B cell (primary cell): ENCODE results near the gene FRYL. TPM values are rescaled to one million over a fixed set of nuclear protein-coding genes. Genes with fewer than 3 reads are reported as not detected.
"Not testable (repeated sequence)": the region's sequence is repeated elsewhere in the genome, so short reads cannot be mapped to it uniquely, and the experiment has no call there.

ENCODE experiments used
- ATAC-seq: fragments of 200-7000 bp; cut with Tn5 transposase; one replicate; pipeline ENCODE4 v1.10.0; 2021; ENCODE audit warnings: low read depth, mild to moderate bottlenecking, moderate number of reproducible peaks, moderate library complexity
- CTCF ChIA-PET: fragments of 350-600 bp; sonication (Branson Sonifier 250); formaldehyde crosslinking; loops from one replicate; lab custom pipeline; 2021; ENCODE audit warnings: antibody characterized with exemption, inconsistent platforms; lab: Charles Lee
- POLR2A ChIA-PET: fragments of 350-600 bp; sonication (Branson Sonifier 250); formaldehyde crosslinking; loops from one replicate; lab custom pipeline; 2021; ENCODE audit warnings: antibody characterized with exemption; lab: Charles Lee
- DNase-seq: peaks from one replicate; pipeline ENCODE4 v3.0.0; 2013
- H2AFZ ChIP-seq: 2 replicates; pipeline ENCODE4 v1.6.1; 2012; ENCODE audit warnings: mild to moderate bottlenecking, low read depth, low read length; ENCODE audit not compliant: insufficient read depth, poor library complexity, severe bottlenecking
- H3K27ac ChIP-seq, 2 donors: 1 replicate in 1 of 2; 2 replicates in 1 of 2; pipeline ENCODE4 v1.5.1; 2012 to 2013; ENCODE audit warnings: low read length in 2 of 2, mild to moderate bottlenecking in 2 of 2, moderate library complexity in 1 of 2
- H3K27me3 ChIP-seq, 4 experiments: fragments of 200-600 bp in 1 of 4; sonication (generic) in 1 of 4; replicated peaks in 1 of 4; 1 replicate in 2 of 4; 2 replicates in 2 of 4; pipeline versions ENCODE4 v1.6.1 to v1.7.0; 2013 to 2016; ENCODE audit warnings: low read length in 3 of 4, mild to moderate bottlenecking in 2 of 4, mixed read lengths in 1 of 4, moderate library complexity in 1 of 4; ENCODE audit not compliant: insufficient read depth in 4 of 4, control insufficient read depth in 3 of 4; ENCODE audit errors: control extremely low read depth in 1 of 4
- H3K36me3 ChIP-seq, 2 experiments: replicated peaks in 1 of 2; 1 replicate in 1 of 2; 2 replicates in 1 of 2; pipeline versions ENCODE4 v1.6.1 to v1.7.1; 2013; ENCODE audit warnings: low read length in 1 of 2; ENCODE audit not compliant: insufficient read depth in 2 of 2, control insufficient read depth in 1 of 2; ENCODE audit errors: control extremely low read depth in 1 of 2, extremely low read depth in 1 of 2
- H3K4me1 ChIP-seq, 2 donors: fragments of 200-600 bp in 1 of 2; sonication (generic) in 1 of 2; 1 replicate in 1 of 2; 2 replicates in 1 of 2; pipeline versions ENCODE4 v1.5.1 to v1.6.1; 2013 to 2017; ENCODE audit warnings: low read length in 2 of 2; ENCODE audit not compliant: control insufficient read depth in 2 of 2, insufficient read depth in 2 of 2
- H3K4me2 ChIP-seq: replicated peaks from 2 replicates; pipeline ENCODE3; 2012; ENCODE audit warnings: mild to moderate bottlenecking, low read depth, low read length; ENCODE audit not compliant: poor library complexity, severe bottlenecking
- H3K4me3 ChIP-seq, 5 experiments: fragments of 200-600 bp in 1 of 5; sonication (generic) in 1 of 5; 1 replicate in 3 of 5; 2 replicates in 2 of 5; pipeline versions ENCODE4 v1.5.1 to v1.7.0; 2011 to 2016; ENCODE audit warnings: low read length in 4 of 5, mild to moderate bottlenecking in 4 of 5, low read depth in 2 of 5, control low read depth in 1 of 5, moderate library complexity in 1 of 5; ENCODE audit not compliant: insufficient read depth in 1 of 5; ENCODE audit errors: control extremely low read depth in 1 of 5, extremely low read depth in 1 of 5
- H3K79me2 ChIP-seq: fragments of 200-600 bp; sonication (generic); one replicate; pipeline ENCODE4 v1.6.0; 2016; ENCODE audit warnings: low read length; ENCODE audit not compliant: control insufficient read depth, insufficient read depth
- H3K9ac ChIP-seq: fragments of 200-600 bp; sonication (generic); 2 replicates; pipeline ENCODE4 v1.6.1; 2017; ENCODE audit warnings: mild to moderate bottlenecking, low read length, moderate library complexity
- H3K9me3 ChIP-seq, 3 donors: one replicate each; pipeline versions ENCODE4 v1.6.1 to v1.7.1; 2013; ENCODE audit warnings: low read length in 2 of 3; ENCODE audit not compliant: control insufficient read depth in 2 of 3, insufficient read depth in 1 of 3; ENCODE audit errors: control extremely low read depth in 1 of 3
- H4K20me1 ChIP-seq: 2 replicates; pipeline ENCODE4 v1.6.0; 2012; ENCODE audit warnings: mild to moderate bottlenecking, low read length; ENCODE audit not compliant: insufficient read depth, control insufficient read depth, poor library complexity, severe bottlenecking
- H3K27ac Mint-ChIP-seq: one replicate; pipeline ENCODE4 v1.8.0; 2021; ENCODE audit warnings: mixed read lengths
- H3K27me3 Mint-ChIP-seq: one replicate; pipeline ENCODE4 v1.8.0; 2021; ENCODE audit warnings: mixed read lengths
- H3K4me1 Mint-ChIP-seq: one replicate; pipeline ENCODE4 v1.8.0; 2021; ENCODE audit warnings: mixed read lengths
- H3K4me3 Mint-ChIP-seq: one replicate; pipeline ENCODE4 v1.8.0; 2021; ENCODE audit warnings: mixed read lengths
- H3K9me3 Mint-ChIP-seq: one replicate; pipeline ENCODE4 v1.8.0; 2022; ENCODE audit warnings: mixed read lengths; ENCODE audit not compliant: insufficient read depth
- EZH2 ChIP-seq: IDR thresholded peaks from 2 replicates; pipeline ENCODE4 v1.6.1; 2012; ENCODE audit warnings: borderline replicate concordance, low read depth, mild to moderate bottlenecking, moderate library complexity, low read length; ENCODE audit not compliant: insufficient read depth, poor library complexity, severe bottlenecking
- WGBS: methylation state at CpG from one replicate; pipeline ENCODE4 v1.1.5; 2013; ENCODE audit warnings: missing lambda C conversion rate; ENCODE audit not compliant: insufficient coverage; 5-methylcytosine and 5-hydroxymethylcytosine counted together
- intact Hi-C: fragments of 100-400 bp; cut with micrococcal nuclease; formaldehyde crosslinking; loops from one replicate; pipeline ENCODE4 v1.10.0; 2022
- polyA plus RNA-seq: library from polyadenylated mRNA; depleted of rRNA; stranded (reverse); fragments of >200 nt; gene quantifications from 2 replicates; pipeline ENCODE4 v1.2.3, GENCODE V29; 2012
- total RNA-seq, 2 donors: library from RNA; stranded (reverse); fragments of 120-200 nt in 1 of 2; gene quantifications; 1 replicate in 1 of 2; 2 replicates in 1 of 2; pipeline versions ENCODE4 v1.2.3 to v1.2.4, GENCODE V29; 2013 to 2022
- TF ChIP-seq, protein P1 (sequence below): fragments of 200-600 bp; IDR thresholded peaks from one replicate; pipeline ENCODE4 v1.8.0; 2022; ENCODE audit warnings: antibody characterized with exemption, mild to moderate bottlenecking

FRYL gene
- total and polyA plus RNA-seq, 2 donors (not counting 1 experiment from before 2014, with no cell fraction given) = 15.5 to 138 TPM

DNA sequence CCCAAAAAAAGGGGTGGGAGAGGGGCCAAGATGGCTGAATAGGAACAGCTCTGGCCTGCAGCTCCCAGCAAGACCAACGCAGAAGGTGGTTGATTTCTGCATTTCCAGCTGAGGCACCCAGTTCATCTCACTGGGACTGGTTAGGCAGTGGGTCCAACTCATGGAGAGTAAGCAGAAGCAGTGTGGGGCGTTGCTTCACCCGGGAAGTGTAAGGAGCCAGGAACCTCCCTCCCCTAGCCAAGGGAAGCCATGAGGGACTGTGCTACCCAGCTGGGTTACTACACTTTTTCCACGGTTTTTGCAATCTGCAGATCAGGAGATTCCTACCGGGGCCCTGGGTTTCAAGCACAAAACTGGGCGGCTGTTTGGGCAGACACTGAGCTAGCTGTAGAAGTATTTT lies 36.9 kb upstream of the FRYL start:
- intact Hi-C loops = no loop called here
- Mint-ChIP-seq H3K27me3 (no peaks in the 10 kb centered on the region), H3K4me1 (peaks cover 41% of the 10 kb centered on the region), H3K9me3 (no peaks in the 10 kb centered on the region), H3K27ac (no peak overlapping the region), H3K4me3 (no peak overlapping the region)
- Histone ChIP-seq H2AFZ (no peak overlapping the region), H3K79me2 (no peaks in the 10 kb centered on the region), H4K20me1 (no peaks in the 10 kb centered on the region), H3K4me3 (no peak overlapping the region), H3K9me3 (no peaks in the 10 kb centered on the region), H3K4me2 (no peak overlapping the region), H3K4me1 (peaks cover 19 to 20% of the 10 kb centered on the region in 2 donors), H3K27me3 (no peaks in the 10 kb centered on the region), H3K9ac (no peak overlapping the region), H3K27ac (no peak overlapping the region), H3K36me3 (no peaks in the 10 kb centered on the region)
- ChIA-PET CTCF (no interaction called here), POLR2A (interaction anchor here (0.6 kb wide), 1 partner anchor 22 kb away, joined by 5 read pairs; no protein-coding TSS in a partner anchor)
- DNase-seq (no peak), ATAC-seq (no peak)
- 95% methylated on average over 6 of the region's 6 CpGs for WGBS
- TF ChIP-seq, protein P1, sequence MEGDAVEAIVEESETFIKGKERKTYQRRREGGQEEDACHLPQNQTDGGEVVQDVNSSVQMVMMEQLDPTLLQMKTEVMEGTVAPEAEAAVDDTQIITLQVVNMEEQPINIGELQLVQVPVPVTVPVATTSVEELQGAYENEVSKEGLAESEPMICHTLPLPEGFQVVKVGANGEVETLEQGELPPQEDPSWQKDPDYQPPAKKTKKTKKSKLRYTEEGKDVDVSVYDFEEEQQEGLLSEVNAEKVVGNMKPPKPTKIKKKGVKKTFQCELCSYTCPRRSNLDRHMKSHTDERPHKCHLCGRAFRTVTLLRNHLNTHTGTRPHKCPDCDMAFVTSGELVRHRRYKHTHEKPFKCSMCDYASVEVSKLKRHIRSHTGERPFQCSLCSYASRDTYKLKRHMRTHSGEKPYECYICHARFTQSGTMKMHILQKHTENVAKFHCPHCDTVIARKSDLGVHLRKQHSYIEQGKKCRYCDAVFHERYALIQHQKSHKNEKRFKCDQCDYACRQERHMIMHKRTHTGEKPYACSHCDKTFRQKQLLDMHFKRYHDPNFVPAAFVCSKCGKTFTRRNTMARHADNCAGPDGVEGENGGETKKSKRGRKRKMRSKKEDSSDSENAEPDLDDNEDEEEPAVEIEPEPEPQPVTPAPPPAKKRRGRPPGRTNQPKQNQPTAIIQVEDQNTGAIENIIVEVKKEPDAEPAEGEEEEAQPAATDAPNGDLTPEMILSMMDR = no peak
- no peak for TF ChIP-seq EZH2

DNA sequence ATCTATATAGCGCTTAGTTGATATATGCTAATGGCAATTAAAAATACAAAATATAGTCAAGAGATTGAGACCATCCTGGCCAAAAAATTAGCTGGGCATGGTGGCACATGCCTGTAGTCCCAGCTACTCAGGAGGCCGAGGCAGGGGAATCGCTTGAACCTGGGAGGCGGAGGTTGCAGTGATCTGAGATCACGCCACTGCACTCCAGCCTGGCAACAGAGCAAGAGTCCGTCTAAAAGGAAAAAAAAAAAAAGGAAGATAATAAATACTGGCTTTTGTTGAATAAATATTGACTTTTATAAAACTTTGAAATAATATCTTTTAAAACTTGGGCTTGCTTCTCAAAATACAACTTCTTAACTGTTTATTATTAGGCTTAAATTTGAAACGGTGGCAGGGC lies 36.2 kb upstream of the FRYL start:
- ATAC-seq, H3K79me2 ChIP-seq, H3K9ac ChIP-seq, CTCF ChIA-PET, POLR2A ChIA-PET, H3K27me3 ChIP-seq, DNase-seq, H3K27me3 Mint-ChIP-seq, H3K9me3 ChIP-seq, H3K36me3 ChIP-seq, H3K4me3 ChIP-seq, H3K4me3 Mint-ChIP-seq, H3K9me3 Mint-ChIP-seq, H3K27ac Mint-ChIP-seq, H3K4me2 ChIP-seq, H3K27ac ChIP-seq, H4K20me1 ChIP-seq, intact Hi-C loops: not testable (repeated sequence)
- peaks cover 16 to 23% of the 10 kb centered on the region in 2 donors for H3K4me1 ChIP-seq
- H2AFZ ChIP-seq = peak overlapping the region; percentile 61
- WGBS = 96% methylated on average over 4 of the region's 7 CpGs
- H3K4me1 Mint-ChIP-seq = peaks cover 40% of the 10 kb centered on the region
